ENCODE measurements around the gene PRRG2.

Gene PRRG2

DNA sequence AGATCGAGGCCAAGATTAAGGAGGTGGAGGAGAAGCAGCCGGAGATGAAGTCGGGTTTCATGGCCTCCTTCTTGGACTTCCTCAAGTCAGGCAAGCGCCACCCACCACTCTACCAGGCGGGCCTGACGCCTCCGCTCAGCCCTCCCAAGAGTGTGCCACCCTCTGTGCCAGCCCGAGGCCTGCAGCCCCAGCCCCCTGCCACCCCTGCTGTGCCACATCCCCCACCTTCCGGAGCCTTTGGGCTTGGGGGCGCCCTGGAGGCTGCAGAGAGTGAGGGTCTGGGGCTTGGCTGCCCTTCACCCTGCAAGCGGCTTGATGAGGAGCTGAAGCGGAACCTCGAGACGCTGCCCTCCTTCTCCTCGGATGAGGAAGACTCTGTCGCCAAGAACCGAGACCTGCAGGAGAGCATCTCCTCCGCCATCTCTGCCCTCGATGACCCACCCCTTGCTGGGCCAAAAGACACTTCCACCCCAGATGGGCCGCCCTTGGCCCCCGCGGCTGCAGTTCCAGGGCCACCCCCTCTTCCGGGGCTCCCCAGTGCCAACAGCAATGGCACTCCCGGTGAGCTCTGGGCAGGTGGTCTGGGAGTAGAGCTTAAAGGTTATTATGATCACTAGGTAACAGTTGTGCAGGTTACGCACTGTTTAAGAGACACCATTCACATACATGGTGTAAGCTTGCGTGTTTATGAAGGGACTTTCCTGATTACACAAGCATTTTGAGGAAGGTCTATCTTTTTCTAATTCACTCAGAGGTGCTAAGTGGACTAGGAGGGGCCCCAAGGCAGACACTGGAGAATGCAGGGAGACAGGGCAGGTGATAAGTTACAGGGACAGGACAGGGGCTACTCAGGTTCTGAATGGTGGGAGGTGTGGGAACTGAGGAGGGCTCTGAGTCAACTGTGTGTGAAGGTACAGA, 18.5 kb downstream of the PRRG2 start:
- TF ChIP-seq, protein P1, sequence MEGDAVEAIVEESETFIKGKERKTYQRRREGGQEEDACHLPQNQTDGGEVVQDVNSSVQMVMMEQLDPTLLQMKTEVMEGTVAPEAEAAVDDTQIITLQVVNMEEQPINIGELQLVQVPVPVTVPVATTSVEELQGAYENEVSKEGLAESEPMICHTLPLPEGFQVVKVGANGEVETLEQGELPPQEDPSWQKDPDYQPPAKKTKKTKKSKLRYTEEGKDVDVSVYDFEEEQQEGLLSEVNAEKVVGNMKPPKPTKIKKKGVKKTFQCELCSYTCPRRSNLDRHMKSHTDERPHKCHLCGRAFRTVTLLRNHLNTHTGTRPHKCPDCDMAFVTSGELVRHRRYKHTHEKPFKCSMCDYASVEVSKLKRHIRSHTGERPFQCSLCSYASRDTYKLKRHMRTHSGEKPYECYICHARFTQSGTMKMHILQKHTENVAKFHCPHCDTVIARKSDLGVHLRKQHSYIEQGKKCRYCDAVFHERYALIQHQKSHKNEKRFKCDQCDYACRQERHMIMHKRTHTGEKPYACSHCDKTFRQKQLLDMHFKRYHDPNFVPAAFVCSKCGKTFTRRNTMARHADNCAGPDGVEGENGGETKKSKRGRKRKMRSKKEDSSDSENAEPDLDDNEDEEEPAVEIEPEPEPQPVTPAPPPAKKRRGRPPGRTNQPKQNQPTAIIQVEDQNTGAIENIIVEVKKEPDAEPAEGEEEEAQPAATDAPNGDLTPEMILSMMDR (IDR thresholded peaks at IDR 0.05; ENCODE audit: control extremely low read depth, extremely low read depth, low read depth, missing control alignments): no peak
- CTCF ChIA-PET: no interaction called here
- POLR2A ChIA-PET: interaction anchor here (0.7 kb wide), 1 partner anchor 42 kb away, joined by 3 read pairs; no protein-coding TSS in a partner anchor
- no peak for DNase-seq (ENCODE audit: extremely low spot score)

DNA sequence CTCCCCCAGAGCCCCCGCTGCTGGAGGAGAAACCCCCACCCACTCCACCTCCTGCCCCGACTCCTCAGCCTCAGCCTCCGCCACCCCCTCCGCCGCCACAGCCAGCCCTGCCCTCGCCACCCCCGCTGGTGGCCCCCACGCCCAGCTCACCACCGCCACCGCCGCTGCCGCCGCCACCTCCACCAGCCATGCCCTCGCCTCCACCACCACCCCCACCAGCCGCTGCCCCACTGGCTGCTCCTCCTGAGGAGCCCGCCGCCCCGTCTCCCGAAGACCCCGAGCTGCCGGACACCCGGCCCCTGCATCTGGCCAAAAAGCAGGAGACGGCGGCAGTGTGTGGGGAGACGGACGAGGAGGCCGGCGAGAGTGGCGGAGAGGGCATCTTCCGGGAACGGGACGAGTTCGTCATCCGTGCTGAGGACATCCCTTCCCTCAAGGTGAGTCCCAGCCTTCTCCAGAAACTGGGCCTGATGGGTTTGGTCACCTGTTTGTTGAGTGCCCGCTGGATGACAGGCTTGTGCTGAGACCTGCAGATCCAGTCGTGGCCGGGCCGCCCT, 20.4 kb downstream of the PRRG2 start:
- TF ChIP-seq, protein P1 (IDR thresholded peaks at IDR 0.05; ENCODE audit: control extremely low read depth, extremely low read depth, low read depth, missing control alignments): no peak
- ChIA-PET POLR2A (no interaction called here), CTCF (no interaction called here)
- DNase-seq (ENCODE audit: extremely low spot score): no peak

DNA sequence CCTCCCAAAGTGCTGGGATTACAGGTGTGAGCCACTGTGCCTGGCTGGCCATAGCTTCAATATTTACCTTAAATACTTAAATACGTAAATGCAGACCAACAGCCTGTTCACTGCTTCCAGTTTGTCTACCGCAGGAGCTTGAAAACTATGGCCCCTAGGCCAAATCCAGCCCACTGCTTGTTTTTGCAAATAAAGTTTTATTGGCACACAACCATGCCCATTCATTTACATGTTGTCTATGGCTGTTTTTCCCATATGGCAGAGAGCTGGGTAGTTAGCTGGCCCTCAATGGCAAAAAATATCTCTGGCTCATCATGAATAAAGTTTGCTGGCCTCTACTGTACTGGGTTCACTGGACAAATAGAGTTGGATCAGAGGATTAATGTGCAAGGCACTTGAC, 21.7 kb downstream of the PRRG2 start:
- TF ChIP-seq, protein P1 (IDR thresholded peaks at IDR 0.05; ENCODE audit: control extremely low read depth, extremely low read depth, low read depth, missing control alignments): no peak
- DNase-seq (ENCODE audit: extremely low spot score): no peak
- CTCF ChIA-PET: no interaction called here

DNA sequence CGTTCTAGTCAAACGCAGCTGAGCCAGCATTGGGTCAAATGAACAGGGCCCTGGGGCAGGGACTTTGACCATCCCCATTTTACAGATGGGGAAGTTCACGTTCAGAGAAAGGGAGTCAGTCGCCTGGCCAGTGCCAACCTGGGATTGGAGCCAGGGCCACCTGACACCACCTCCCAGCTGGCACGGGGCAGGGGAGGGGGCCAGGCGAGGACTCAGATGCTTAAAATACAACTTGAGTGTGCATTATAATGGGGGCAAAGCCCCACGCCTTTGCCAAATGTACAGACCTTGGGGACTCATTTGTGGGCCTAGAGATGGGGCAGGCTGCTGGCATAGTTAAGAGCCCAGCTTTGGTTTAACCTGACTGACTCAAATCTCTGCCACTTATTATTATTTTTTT, 24.5 kb downstream of the PRRG2 start:
- POLR2A ChIA-PET: no interaction called here
- DNase-seq (ENCODE audit: extremely low spot score): no peak
- TF ChIP-seq, protein P1 (IDR thresholded peaks at IDR 0.05; ENCODE audit: control extremely low read depth, extremely low read depth, low read depth, missing control alignments): no peak
- CTCF ChIA-PET: no interaction called here

More for the DNA sequence above, 21.7 kb downstream of the PRRG2 start:
- POLR2A ChIA-PET: no interaction called here

DNA sequence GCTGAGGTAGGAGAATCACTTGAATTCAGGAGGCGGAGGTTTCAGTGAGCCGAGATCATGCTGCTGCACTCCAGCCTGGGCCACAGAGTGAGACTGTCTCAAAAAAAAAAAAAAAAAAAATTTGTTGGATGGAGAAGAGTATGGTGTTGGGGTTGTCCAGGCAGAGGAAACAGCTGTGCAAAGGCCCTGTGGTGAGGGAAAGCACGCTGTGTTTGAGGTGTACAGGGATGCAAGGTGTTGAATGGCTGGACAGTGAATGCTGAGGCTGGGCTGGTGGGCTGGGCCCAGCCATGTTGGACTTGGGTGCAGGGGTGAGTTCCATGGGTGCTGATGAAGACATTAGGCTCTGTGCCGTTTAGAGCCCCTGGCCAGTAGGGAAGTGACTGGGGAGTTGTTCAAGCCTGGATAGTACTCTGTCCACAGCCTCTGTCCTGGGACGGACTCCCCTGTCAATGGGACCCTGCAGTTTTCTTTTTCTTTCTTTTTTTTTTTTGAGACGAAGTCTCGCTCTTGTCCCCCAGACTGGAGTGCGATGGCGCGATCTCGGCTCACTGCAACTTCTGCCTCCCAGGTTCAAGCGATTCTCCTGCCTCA, 28.5 kb downstream of the PRRG2 start:
- no peak for DNase-seq (ENCODE audit: extremely low spot score)
- TF ChIP-seq, protein P1 (IDR thresholded peaks at IDR 0.05; ENCODE audit: control extremely low read depth, extremely low read depth, low read depth, missing control alignments): no peak
- CTCF ChIA-PET: interaction anchor here (2.0 kb wide), 1 partner anchor 39 kb away, joined by 5 read pairs; no protein-coding TSS in a partner anchor
- POLR2A ChIA-PET: interaction anchor here (0.6 kb wide), 1 partner anchor 23 kb away, joined by 3 read pairs; no protein-coding TSS in a partner anchor

DNA sequence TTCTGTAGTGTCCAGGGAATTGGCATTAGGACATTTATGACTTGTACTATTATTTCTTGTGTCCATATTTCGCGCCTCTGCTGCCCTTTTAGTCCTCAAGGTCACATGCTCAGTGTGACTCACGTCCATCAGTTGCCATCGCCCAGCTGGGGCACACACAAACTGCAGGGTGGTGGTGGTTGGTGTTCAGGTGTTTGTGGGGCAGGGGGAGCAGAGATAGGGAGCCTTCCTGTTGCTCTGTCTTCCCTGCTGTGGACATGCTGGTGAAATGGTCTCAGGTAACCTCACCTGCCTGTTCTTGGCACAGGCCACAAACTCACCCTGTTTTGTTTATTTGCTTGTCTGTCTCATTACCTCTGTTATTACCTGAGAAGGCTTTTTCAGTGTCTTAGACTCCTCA, 32.3 kb downstream of the PRRG2 start:
- DNase-seq (ENCODE audit: extremely low spot score): no peak
- TF ChIP-seq, protein P1 (IDR thresholded peaks at IDR 0.05; ENCODE audit: control extremely low read depth, extremely low read depth, low read depth, missing control alignments): no peak
- CTCF ChIA-PET: no interaction called here

More for the DNA sequence above, 32.3 kb downstream of the PRRG2 start:
- POLR2A ChIA-PET: no interaction called here
